ENCODE measurements around the gene STX1A.
"Not testable (repeated sequence)": the region's sequence is repeated elsewhere in the genome, so short reads cannot be mapped to it uniquely, and the experiment has no call there.

Gene STX1A

GRCh38 chr7:73659983-73660382 is 59.5 kb downstream of the STX1A start:
- TF ChIP-seq SUZ12 (IDR thresholded peaks at IDR 0.05; ENCODE audit: extremely low read depth, insufficient read depth, insufficient read length), result no peak
- no peak for TF ChIP-seq YY1 (IDR thresholded peaks at IDR 0.05; ENCODE audit: insufficient read depth, insufficient read length)
- no peak for TF ChIP-seq ZNF274 (IDR thresholded peaks at IDR 0.05; ENCODE audit: low read depth, low read length)
- DNase-seq (ENCODE audit: low read depth, low spot score), result no peak
- no peaks in the 10 kb centered on the region for H3K4me1 ChIP-seq (ENCODE audit: insufficient read depth, insufficient read length)
- no peak overlapping the region for H3K4me3 ChIP-seq (ENCODE audit: insufficient read length, low read depth)
- no peaks in the 10 kb centered on the region for H3K27me3 ChIP-seq (ENCODE audit: insufficient read depth, insufficient read length)
- H3K9me3 ChIP-seq (ENCODE audit: insufficient read depth, low read length), result no peaks in the 10 kb centered on the region
- H3K9ac ChIP-seq (ENCODE audit: insufficient read length, low read depth), result no peak overlapping the region
- no peaks in the 10 kb centered on the region for H3K36me3 ChIP-seq (ENCODE audit: insufficient read depth, insufficient read length, low read length)

DNA sequence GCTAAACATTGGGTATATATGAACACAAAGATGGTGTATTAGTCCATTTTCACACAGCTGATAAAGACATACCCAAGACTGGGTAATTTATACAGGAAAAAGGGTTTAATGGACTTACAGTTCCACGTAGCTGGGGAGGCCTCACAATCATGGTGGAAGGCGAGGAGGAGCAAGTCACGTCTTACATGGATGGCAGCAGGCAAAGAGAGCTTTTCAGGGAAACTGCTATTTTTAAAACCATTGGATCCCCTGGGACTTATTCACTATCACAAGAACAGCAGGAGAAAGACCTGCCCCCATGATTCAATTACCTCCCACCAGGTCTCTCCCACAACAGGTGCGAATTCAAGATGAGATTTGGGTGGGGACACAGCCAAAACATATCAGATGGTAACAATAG is 64.2 kb downstream of the STX1A start:
- not testable (repeated sequence) for H3K4me3 ChIP-seq (ENCODE audit: insufficient read length, low read depth); H3K9ac ChIP-seq (ENCODE audit: insufficient read length, low read depth); H3K36me3 ChIP-seq (ENCODE audit: insufficient read depth, insufficient read length, low read length); H3K4me1 ChIP-seq (ENCODE audit: insufficient read depth, insufficient read length); H3K9me3 ChIP-seq (ENCODE audit: insufficient read depth, low read length); H3K27me3 ChIP-seq (ENCODE audit: insufficient read depth, insufficient read length); DNase-seq (ENCODE audit: low read depth, low spot score)

DNA sequence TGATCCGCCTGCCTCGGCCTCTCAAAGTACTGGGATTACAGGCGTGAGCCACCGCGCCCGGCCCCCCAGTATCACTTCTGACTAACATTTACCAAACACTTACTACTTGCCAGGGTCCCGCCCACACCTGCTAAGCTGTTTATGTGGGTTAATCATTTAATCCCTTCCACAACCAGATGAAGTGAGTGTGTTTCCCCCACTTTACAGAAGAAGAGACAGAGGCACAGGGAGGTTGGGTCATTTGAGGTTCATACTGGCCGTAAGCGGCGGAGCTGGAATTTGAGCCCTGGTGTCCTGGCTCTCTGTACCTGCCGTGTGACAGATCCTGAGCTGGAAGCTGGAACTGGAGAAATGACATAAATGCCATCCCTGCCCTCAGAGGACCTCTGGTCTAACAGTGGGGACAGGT is 66.9 kb downstream of the STX1A start:
- TF ChIP-seq SUZ12 (IDR thresholded peaks at IDR 0.05; ENCODE audit: extremely low read depth, insufficient read depth, insufficient read length) (no peak), ZNF274 (IDR thresholded peaks at IDR 0.05; ENCODE audit: low read depth, low read length) (no peak)

GRCh38 chr7:73650524-73650923 is 68.9 kb downstream of the STX1A start:
- DNase-seq (ENCODE audit: low read depth, low spot score), result no peak
- Histone ChIP-seq H3K36me3 (ENCODE audit: insufficient read depth, insufficient read length, low read length) (no peaks in the 10 kb centered on the region), H3K4me1 (ENCODE audit: insufficient read depth, insufficient read length) (peaks cover 6% of the 10 kb centered on the region), H3K4me3 (ENCODE audit: insufficient read length, low read depth) (no peak overlapping the region), H3K9me3 (ENCODE audit: insufficient read depth, low read length) (no peaks in the 10 kb centered on the region), H3K27me3 (ENCODE audit: insufficient read depth, insufficient read length) (peaks cover 25% of the 10 kb centered on the region), H3K9ac (ENCODE audit: insufficient read length, low read depth) (no peak overlapping the region)
- TF ChIP-seq SUZ12 (IDR thresholded peaks at IDR 0.05; ENCODE audit: extremely low read depth, insufficient read depth, insufficient read length) (no peak), ZNF274 (IDR thresholded peaks at IDR 0.05; ENCODE audit: low read depth, low read length) (no peak), YY1 (IDR thresholded peaks at IDR 0.05; ENCODE audit: insufficient read depth, insufficient read length) (no peak)

More for the DNA sequence above, 66.9 kb downstream of the STX1A start:
- Histone ChIP-seq H3K9ac (ENCODE audit: insufficient read length, low read depth) (no peak overlapping the region), H3K4me1 (ENCODE audit: insufficient read depth, insufficient read length) (no peaks in the 10 kb centered on the region), H3K27me3 (ENCODE audit: insufficient read depth, insufficient read length) (peaks cover 19% of the 10 kb centered on the region), H3K9me3 (ENCODE audit: insufficient read depth, low read length) (no peaks in the 10 kb centered on the region), H3K4me3 (ENCODE audit: insufficient read length, low read depth) (no peak overlapping the region), H3K36me3 (ENCODE audit: insufficient read depth, insufficient read length, low read length) (no peaks in the 10 kb centered on the region)
- no peak for DNase-seq (ENCODE audit: low read depth, low spot score)

DNA sequence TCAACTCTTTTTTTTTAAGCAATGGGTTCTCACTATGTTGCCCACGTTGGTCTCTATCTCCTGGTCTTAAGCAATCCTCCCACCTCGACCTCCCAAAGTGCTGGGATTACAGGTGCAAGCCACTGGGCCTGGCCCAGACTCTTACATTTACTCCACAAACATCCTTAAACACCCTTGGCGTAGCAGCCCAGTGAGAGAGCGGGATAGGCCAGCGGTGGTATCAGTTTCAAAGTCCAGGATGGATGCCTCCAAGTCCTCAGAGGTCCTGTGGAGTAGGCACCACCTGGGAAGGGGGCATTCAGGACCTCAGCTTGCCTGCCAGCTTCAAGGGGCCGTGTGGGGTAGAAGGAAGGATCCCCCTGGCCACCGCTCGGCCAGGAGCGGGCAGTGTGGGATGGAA is 69.9 kb downstream of the STX1A start:
- Histone ChIP-seq H3K27me3 (ENCODE audit: insufficient read depth, insufficient read length) (peaks cover 25% of the 10 kb centered on the region), H3K9ac (ENCODE audit: insufficient read length, low read depth) (no peak overlapping the region), H3K4me3 (ENCODE audit: insufficient read length, low read depth) (no peak overlapping the region), H3K9me3 (ENCODE audit: insufficient read depth, low read length) (no peaks in the 10 kb centered on the region), H3K4me1 (ENCODE audit: insufficient read depth, insufficient read length) (peaks cover 6% of the 10 kb centered on the region), H3K36me3 (ENCODE audit: insufficient read depth, insufficient read length, low read length) (no peaks in the 10 kb centered on the region)
- no peak for TF ChIP-seq ZNF274 (IDR thresholded peaks at IDR 0.05; ENCODE audit: low read depth, low read length)
- TF ChIP-seq YY1 (IDR thresholded peaks at IDR 0.05; ENCODE audit: insufficient read depth, insufficient read length), result no peak
- no peak for TF ChIP-seq SUZ12 (IDR thresholded peaks at IDR 0.05; ENCODE audit: extremely low read depth, insufficient read depth, insufficient read length)
- DNase-seq (ENCODE audit: low read depth, low spot score), result no peak
